HepG2 (cell line): ENCODE data around the gene SYVN1. TPM values are rescaled to one million over a fixed set of nuclear protein-coding genes. Genes with fewer than 3 reads are reported as not detected.

Source experiments
- AHDC1 ChIP-seq: sonication (generic); formaldehyde crosslinking; IDR thresholded peaks from 2 replicates; pipeline ENCODE4 v1.5.1; 2020; ENCODE audit warnings: mild to moderate bottlenecking, missing genetic modification reagents, borderline replicate concordance
- BHLHE40 ChIP-seq: IDR thresholded peaks from 2 replicates; pipeline ENCODE4 v1.6.1; 2011; ENCODE audit warnings: low read length, improper control_type of control experiment
- BRF2 ChIP-seq: sonication (generic); formaldehyde crosslinking; IDR thresholded peaks from 2 replicates; pipeline ENCODE4 v1.8.1; 2022; ENCODE audit warnings: mild to moderate bottlenecking, missing genetic modification reagents
- CCDC6 ChIP-seq: sonication (generic); formaldehyde crosslinking; IDR thresholded peaks from 2 replicates; pipeline ENCODE4 v1.8.1; 2022; ENCODE audit warnings: mild to moderate bottlenecking, missing genetic modification reagents, moderate library complexity
- DNMT1 ChIP-seq: sonication (generic); formaldehyde crosslinking; IDR thresholded peaks from 2 replicates; pipeline ENCODE4 v1.5.1; 2020; ENCODE audit warnings: mild to moderate bottlenecking, missing genetic modification reagents
- HINFP ChIP-seq: sonication (generic); formaldehyde crosslinking; IDR thresholded peaks from 2 replicates; pipeline ENCODE4 v1.4.0; 2020; ENCODE audit warnings: low read depth, mild to moderate bottlenecking, missing genetic modification reagents
- HOXD1 ChIP-seq: sonication (generic); formaldehyde crosslinking; IDR thresholded peaks from 2 replicates; pipeline ENCODE4 v1.5.0; 2020; ENCODE audit warnings: missing genetic modification reagents
- MAFK ChIP-seq, 2 experiments: IDR thresholded peaks in 1 of 2; conservative IDR thresholded peaks in 1 of 2; 2 replicates each; pipeline ENCODE4 v1.6.1; 2011; ENCODE audit warnings: improper control_type of control experiment in 2 of 2, low read length in 2 of 2
- PHB2 ChIP-seq: fragments of 450-650 bp; IDR thresholded peaks from 2 replicates; pipeline ENCODE4 v1.6.1; 2018; ENCODE audit not compliant: partially characterized antibody
- SMC3 ChIP-seq: IDR thresholded peaks from 2 replicates; pipeline ENCODE4 v1.6.1; 2011; ENCODE audit warnings: low read length, improper control_type of control experiment
- SRSF9 ChIP-seq: fragments of 200-400 bp; formaldehyde crosslinking; IDR thresholded peaks from 2 replicates; pipeline ENCODE4 v1.6.1; 2018; ENCODE audit warnings: borderline replicate concordance, mild to moderate bottlenecking, low read depth, low read length; ENCODE audit not compliant: insufficient read depth, poor library complexity, severe bottlenecking
- SYNCRIP ChIP-seq: fragments of 200-400 bp; formaldehyde crosslinking; IDR thresholded peaks from 2 replicates; pipeline ENCODE4 v1.6.1; 2018; ENCODE audit warnings: mild to moderate bottlenecking, low read depth, low read length; ENCODE audit not compliant: insufficient read depth
- ZC3H4 ChIP-seq: sonication (generic); formaldehyde crosslinking; IDR thresholded peaks from 2 replicates; pipeline ENCODE4 v1.4.0; 2020; ENCODE audit warnings: missing genetic modification reagents, borderline replicate concordance
- ZNF225 ChIP-seq: sonication (generic); formaldehyde crosslinking; IDR thresholded peaks from 2 replicates; pipeline ENCODE4 v1.4.0; 2020; ENCODE audit warnings: mild to moderate bottlenecking, missing genetic modification reagents
- ZNF564 ChIP-seq: sonication (generic); formaldehyde crosslinking; IDR thresholded peaks from 2 replicates; pipeline ENCODE4 v1.8.1; 2023; ENCODE audit warnings: mild to moderate bottlenecking, missing genetic modification reagents
- ZNF768 ChIP-seq: sonication (generic); formaldehyde crosslinking; IDR thresholded peaks from 2 replicates; pipeline ENCODE4 v1.4.0; 2020; ENCODE audit warnings: missing genetic modification reagents
- ZNF878 ChIP-seq: sonication (generic); formaldehyde crosslinking; IDR thresholded peaks from 2 replicates; pipeline ENCODE4 v1.8.1; 2023; ENCODE audit warnings: mild to moderate bottlenecking, missing genetic modification reagents, moderate library complexity
- ZXDC ChIP-seq: sonication (generic); formaldehyde crosslinking; IDR thresholded peaks from 2 replicates; pipeline ENCODE4 v1.5.0; 2020; ENCODE audit warnings: mild to moderate bottlenecking, missing genetic modification reagents
- polyA plus RNA-seq, 8 experiments: library from polyadenylated mRNA; depleted of rRNA in 3 of 8; stranded (reverse) in 7 of 8; unstranded in 1 of 8; fragments of >200 nt; fragmentation: Illumina TruSeq in 4 of 8; extraction: Trizol in 4 of 8; gene quantifications; 2 replicates each; pipeline versions ENCODE4 v1.2.1 to v1.2.3, GENCODE V29; 2011 to 2016; ENCODE audit warnings: low read depth in 4 of 8, missing spikeins in 1 of 8, mixed read lengths in 1 of 8; ENCODE audit not compliant: insufficient read depth in 1 of 8
- total RNA-seq, 5 experiments: library from RNA; depleted of rRNA; stranded (reverse); fragments of >200 nt; fragmentation: Illumina TruSeq; extraction: Trizol; gene quantifications; 2 replicates each; pipeline ENCODE4 v1.2.3, GENCODE V29; 2016; ENCODE audit warnings: low read depth in 1 of 5

The SYVN1 gene
- total and polyA plus RNA-seq, 2 of the 13 experiments (the other 11 are each of a cell fraction or from before 2014, with no cell fraction given): 10.3 to 22.5 TPM

- TF ChIP-seq ZNF564: peak; percentile 86; the same call in 1 of the 2 replicates
- no peak for TF ChIP-seq ZC3H4
- TF ChIP-seq CCDC6: peak; percentile 85
- TF ChIP-seq AHDC1: no peak
- TF ChIP-seq ZNF878: peak; percentile 89
- no peak for TF ChIP-seq DNMT1 (CRISPR knock-in tag)
- 0 out of 2 replicates have a peak, but pooled peaks have one; percentile 44 for TF ChIP-seq BRF2
- TF ChIP-seq BHLHE40: 0 out of 2 replicates have a peak, but pooled peaks have one; percentile 32
- TF ChIP-seq HOXD1 (CRISPR knock-in tag): no peak
- TF ChIP-seq SYNCRIP: no peak
- TF ChIP-seq ZNF768 (CRISPR knock-in tag): peak; percentile 18; the same call in 1 of the 2 replicates
- peak; percentile 58; the same call in 1 of the 2 replicates for TF ChIP-seq ZNF225 (CRISPR knock-in tag)
- no peak for TF ChIP-seq PHB2
- TF ChIP-seq MAFK (conservative IDR thresholded peaks at IDR 0.05 in 1 of 2, IDR thresholded peaks at IDR 0.05 in 1 of 2; ENCODE audit: low read length in 2 of 2): no peak
- TF ChIP-seq SRSF9: no peak
- TF ChIP-seq HINFP (CRISPR knock-in tag): no peak; the same call in 1 of the 2 replicates
- TF ChIP-seq ZXDC (CRISPR knock-in tag): no peak
- TF ChIP-seq SMC3: no peak
These were observed 50.3 kb downstream of the SYVN1 start, which contains the start of the genes CDCA5 and ZFPL1 (continued) for GRCh38 chr11:65083834-65084597.
